ENCODE results near the gene DOCK4.

DOCK4 gene

GRCh38 chr7:112160130-112160770, 45.9 kb downstream of the DOCK4 start:
- peak; percentile 43 for DNase-seq

GRCh38 chr7:112159351-112159750, 46.8 kb downstream of the DOCK4 start:
- DNase-seq: no peak

GRCh38 chr7:112157072-112157471, 49.1 kb downstream of the DOCK4 start:
- DNase-seq: no peak

GRCh38 chr7:112156412-112156811, 49.8 kb downstream of the DOCK4 start:
- no peak for DNase-seq

GRCh38 chr7:112154690-112155089, 51.5 kb downstream of the DOCK4 start:
- no peak for DNase-seq

- DNase-seq: no peak
Observed at GRCh38 chr7:112152186-112152585, 54.0 kb downstream of the DOCK4 start.

GRCh38 chr7:112150823-112151641, 55.2 kb downstream of the DOCK4 start:
- DNase-seq: no peak

GRCh38 chr7:112149734-112150133, 56.5 kb downstream of the DOCK4 start:
- DNase-seq: no peak

- no peak for DNase-seq
Observed at GRCh38 chr7:112147793-112148361, 58.3 kb downstream of the DOCK4 start.

- no peak for DNase-seq
Observed at GRCh38 chr7:112145206-112145605, 61.0 kb downstream of the DOCK4 start.

GRCh38 chr7:112144284-112145059, 61.7 kb downstream of the DOCK4 start:
- no peak for DNase-seq

- DNase-seq: no peak
Observed at GRCh38 chr7:112143582-112143981, 62.6 kb downstream of the DOCK4 start.

- no peak for DNase-seq
Observed at GRCh38 chr7:112143136-112143535, 63.1 kb downstream of the DOCK4 start.

- DNase-seq: no peak
Observed at GRCh38 chr7:112140600-112140999, 65.6 kb downstream of the DOCK4 start.

GRCh38 chr7:112138938-112139337, 67.3 kb downstream of the DOCK4 start:
- DNase-seq: no peak

- no peak for DNase-seq
Observed at GRCh38 chr7:112138325-112138852, 67.8 kb downstream of the DOCK4 start.

- no peak for DNase-seq
Observed at GRCh38 chr7:112137141-112138101, 68.8 kb downstream of the DOCK4 start.

- no peak for DNase-seq
Observed at GRCh38 chr7:112136271-112137008, 69.8 kb downstream of the DOCK4 start.

GRCh38 chr7:112135815-112136214, 70.4 kb downstream of the DOCK4 start:
- DNase-seq: no peak

GRCh38 chr7:112134039-112134438, 72.2 kb downstream of the DOCK4 start:
- no peak for DNase-seq

GRCh38 chr7:112133328-112133727, 72.9 kb downstream of the DOCK4 start:
- DNase-seq: no peak

Data from NCI-H345 (cell line).